ENCODE results near the gene NME7.

Gene NME7

DNA sequence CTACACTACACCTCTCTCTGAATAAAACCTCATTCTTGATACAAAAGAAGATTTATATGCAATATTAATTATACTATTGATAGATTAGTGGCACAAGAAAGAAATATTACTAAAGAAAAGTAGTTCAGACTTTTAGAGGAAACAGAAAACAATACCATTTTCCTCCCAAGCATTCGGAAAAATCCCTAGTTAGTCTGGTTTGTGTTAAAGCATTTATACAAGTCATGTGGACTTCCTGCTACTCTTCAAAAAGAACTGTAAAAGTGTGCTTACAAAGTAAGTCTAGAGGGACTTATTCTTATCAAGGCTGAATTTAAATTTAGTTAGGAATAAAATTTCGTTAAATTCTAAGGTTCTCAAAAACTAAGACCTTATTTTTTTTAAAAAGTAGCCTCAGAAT, 132.0 kb downstream of the NME7 start:
- in situ Hi-C loops (cut with MboI; ENCODE audit: low pct_unique_long_range_greater_than_20kb, low sequenced_read_pairs, unreplicated experiment), result no loop called here
- DNase-seq (ENCODE audit: low spot score), result no peak
- TF ChIP-seq, protein P1, sequence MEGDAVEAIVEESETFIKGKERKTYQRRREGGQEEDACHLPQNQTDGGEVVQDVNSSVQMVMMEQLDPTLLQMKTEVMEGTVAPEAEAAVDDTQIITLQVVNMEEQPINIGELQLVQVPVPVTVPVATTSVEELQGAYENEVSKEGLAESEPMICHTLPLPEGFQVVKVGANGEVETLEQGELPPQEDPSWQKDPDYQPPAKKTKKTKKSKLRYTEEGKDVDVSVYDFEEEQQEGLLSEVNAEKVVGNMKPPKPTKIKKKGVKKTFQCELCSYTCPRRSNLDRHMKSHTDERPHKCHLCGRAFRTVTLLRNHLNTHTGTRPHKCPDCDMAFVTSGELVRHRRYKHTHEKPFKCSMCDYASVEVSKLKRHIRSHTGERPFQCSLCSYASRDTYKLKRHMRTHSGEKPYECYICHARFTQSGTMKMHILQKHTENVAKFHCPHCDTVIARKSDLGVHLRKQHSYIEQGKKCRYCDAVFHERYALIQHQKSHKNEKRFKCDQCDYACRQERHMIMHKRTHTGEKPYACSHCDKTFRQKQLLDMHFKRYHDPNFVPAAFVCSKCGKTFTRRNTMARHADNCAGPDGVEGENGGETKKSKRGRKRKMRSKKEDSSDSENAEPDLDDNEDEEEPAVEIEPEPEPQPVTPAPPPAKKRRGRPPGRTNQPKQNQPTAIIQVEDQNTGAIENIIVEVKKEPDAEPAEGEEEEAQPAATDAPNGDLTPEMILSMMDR (IDR thresholded peaks at IDR 0.05; ENCODE audit: extremely low read depth, insufficient read depth, missing control alignments), result no peak

DNA sequence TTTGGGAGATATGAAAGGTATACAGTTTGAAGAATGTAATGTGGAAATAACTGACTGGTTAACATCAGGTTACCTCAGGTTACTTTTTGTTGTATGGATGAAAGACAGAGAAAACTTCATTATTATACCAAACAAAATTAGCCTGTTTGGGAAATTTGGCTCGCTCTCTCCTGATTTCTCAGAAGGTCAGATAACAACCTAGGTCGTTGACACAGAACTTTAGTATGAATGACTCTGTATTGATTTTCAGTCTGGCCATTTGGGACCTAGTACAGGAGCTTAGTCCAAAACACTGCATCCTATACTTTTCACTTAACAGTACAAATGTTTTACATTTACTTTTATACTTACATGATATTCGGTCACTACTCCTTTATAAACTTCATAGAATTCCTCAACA, 132.8 kb downstream of the NME7 start:
- in situ Hi-C loops (cut with MboI; ENCODE audit: low pct_unique_long_range_greater_than_20kb, low sequenced_read_pairs, unreplicated experiment), result no loop called here
- TF ChIP-seq, protein P1 (IDR thresholded peaks at IDR 0.05; ENCODE audit: extremely low read depth, insufficient read depth, missing control alignments), result no peak
- no peak for DNase-seq (ENCODE audit: low spot score)

DNA sequence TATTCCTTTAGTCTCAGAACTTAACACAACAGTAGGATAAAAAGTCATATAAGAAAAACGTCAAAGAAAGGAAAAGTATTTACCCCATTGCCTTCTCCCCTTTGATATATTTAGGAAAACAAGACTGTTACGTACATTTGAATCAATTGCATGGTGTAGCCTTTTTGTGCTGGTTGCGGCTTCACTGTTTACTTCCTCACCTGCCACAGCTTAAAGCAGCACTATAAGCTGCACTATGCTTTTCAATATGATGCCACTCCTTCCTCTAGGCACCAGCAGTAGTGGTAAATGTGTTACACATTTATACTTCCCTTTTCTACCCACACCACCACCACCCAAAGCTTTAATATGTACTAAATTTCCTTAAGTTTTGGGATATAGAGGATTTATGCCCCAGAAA, 150.0 kb downstream of the NME7 start:
- no peak for DNase-seq (ENCODE audit: low spot score)
- TF ChIP-seq, protein P1 (IDR thresholded peaks at IDR 0.05; ENCODE audit: extremely low read depth, insufficient read depth, missing control alignments), result no peak
- in situ Hi-C loops (cut with MboI; ENCODE audit: low pct_unique_long_range_greater_than_20kb, low sequenced_read_pairs, unreplicated experiment), result no loop called here

DNA sequence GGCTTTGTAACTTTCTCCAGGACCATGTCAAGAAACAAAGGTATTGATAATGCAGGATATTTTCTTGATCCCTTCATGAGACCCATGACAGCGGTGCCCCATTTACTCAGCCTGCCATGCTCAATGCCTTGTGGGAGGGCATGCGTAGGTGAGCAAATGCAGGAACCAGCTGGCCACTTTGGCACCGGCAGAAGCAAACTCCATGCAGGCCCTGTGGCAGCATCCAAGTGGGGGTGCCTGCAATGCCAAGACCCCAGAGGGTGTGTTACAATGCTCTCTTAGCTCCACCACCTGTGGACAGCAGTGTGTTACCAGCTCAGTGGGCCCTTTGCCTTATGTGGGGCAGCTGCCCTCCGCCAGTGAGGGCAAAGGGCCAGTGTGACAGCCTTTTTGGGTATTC, 153.0 kb downstream of the NME7 start:
- in situ Hi-C loops (cut with MboI; ENCODE audit: low pct_unique_long_range_greater_than_20kb, low sequenced_read_pairs, unreplicated experiment), result no loop called here
- TF ChIP-seq, protein P1 (IDR thresholded peaks at IDR 0.05; ENCODE audit: extremely low read depth, insufficient read depth, missing control alignments), result no peak

DNA sequence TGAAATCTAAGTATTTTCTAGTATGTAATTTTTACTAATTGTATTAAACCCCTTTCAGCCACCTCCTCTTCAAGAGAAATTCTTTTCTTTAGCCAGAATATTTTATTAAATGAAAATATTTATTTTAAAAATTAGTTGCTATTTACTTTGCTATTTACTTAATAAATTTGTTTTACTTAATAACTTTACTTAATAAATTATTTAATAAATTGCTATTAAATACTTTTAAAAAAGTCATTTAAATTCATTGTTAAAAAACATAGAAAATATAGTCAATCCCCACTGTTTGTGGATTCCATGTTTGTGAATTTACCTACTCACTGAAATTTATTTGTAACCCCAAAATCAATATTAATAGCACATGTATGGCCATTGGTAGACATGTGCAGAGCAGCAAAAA, 155.5 kb downstream of the NME7 start:
- TF ChIP-seq, protein P1 (IDR thresholded peaks at IDR 0.05; ENCODE audit: extremely low read depth, insufficient read depth, missing control alignments), result no peak
- DNase-seq (ENCODE audit: low spot score), result no peak
- in situ Hi-C loops (cut with MboI; ENCODE audit: low pct_unique_long_range_greater_than_20kb, low sequenced_read_pairs, unreplicated experiment), result no loop called here

More for the DNA sequence above, 153.0 kb downstream of the NME7 start:
- DNase-seq (ENCODE audit: low spot score), result no peak

DNA sequence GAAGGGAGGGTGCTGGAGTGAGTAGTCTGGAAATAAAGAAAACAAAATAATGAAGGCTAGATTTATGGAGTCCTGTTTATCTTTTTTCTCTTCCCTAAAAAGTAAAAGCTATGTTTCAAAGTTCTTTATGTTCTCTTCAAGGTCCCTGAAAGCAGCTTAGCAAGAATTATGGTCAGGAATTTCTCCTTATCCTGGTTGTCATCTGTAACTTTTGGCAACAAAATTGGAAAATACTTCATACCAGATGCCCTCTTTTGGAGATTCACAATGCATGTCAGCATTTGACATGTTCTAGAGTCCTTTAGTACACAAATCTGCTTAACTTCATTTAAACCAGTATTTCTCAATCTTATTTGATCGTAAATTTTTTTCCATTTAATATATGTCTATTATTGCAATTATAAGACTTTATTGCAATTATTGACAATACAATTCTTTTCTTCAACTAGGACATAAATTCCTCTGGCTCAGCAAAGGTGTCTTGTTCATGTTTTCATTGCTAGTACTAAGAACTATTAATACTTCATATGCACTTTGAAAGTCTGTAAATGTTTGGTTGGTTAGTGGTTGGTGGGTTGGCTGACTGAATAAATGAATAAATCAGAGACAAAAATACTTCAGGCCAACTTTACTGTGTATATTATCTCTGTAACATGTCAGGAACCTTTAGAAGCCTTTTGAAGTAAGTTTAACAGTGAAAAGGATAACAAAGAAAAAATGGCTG, 159.6 kb downstream of the NME7 start:
- TF ChIP-seq, protein P1 (IDR thresholded peaks at IDR 0.05; ENCODE audit: extremely low read depth, insufficient read depth, missing control alignments), result no peak
- no peak for DNase-seq (ENCODE audit: low spot score)
- in situ Hi-C loops (cut with MboI; ENCODE audit: low pct_unique_long_range_greater_than_20kb, low sequenced_read_pairs, unreplicated experiment), result no loop called here
